OCI-LY7 (cell line): ENCODE data around the gene FBXO45. TPM values are rescaled to one million over a fixed set of nuclear protein-coding genes. Genes with fewer than 3 reads are reported as not detected.
"Not testable (repeated sequence)": the region's sequence is repeated elsewhere in the genome, so short reads cannot be mapped to it uniquely, and the experiment has no call there.

Experiments used
- BruUV-seq: library from RNA; stranded (reverse); fragments of 400-500 nt; replicated peaks from 2 replicates; lab custom pipeline; 2021; lab: Mats Ljungman, UMichigan
- CTCF ChIA-PET: fragments of 300-600 bp; sonication (Branson Sonifier 250); formaldehyde crosslinking; loops from one replicate; lab custom pipeline; 2022; ENCODE audit warnings: antibody characterized with exemption; ENCODE audit not compliant: unreplicated experiment; lab: Charles Lee
- POLR2A ChIA-PET: fragments of 300-600 bp; sonication (Branson Sonifier 250); formaldehyde crosslinking; loops from one replicate; lab custom pipeline; 2022; ENCODE audit warnings: antibody characterized with exemption; lab: Charles Lee
- DNase-seq: peaks from one replicate; pipeline ENCODE4 v3.0.0-alpha.2; 2015; ENCODE audit warnings: low spot score
- H2AFZ ChIP-seq: fragments of 200-600 bp; sonication (generic), shearing (Covaris generic); 2 replicates; pipeline ENCODE4 v1.6.1; 2014; ENCODE audit warnings: mild to moderate bottlenecking, antibody characterized with exemption, low read length, moderate library complexity
- H3K27ac ChIP-seq: fragments of 200-600 bp; sonication (generic); 2 replicates; pipeline ENCODE4 v1.5.1; 2014; ENCODE audit warnings: mixed run types, low read depth, mild to moderate bottlenecking, moderate library complexity, low read length, inconsistent platforms; ENCODE audit not compliant: poor library complexity, severe bottlenecking
- H3K36me3 ChIP-seq: fragments of 200-600 bp; sonication (generic); 2 replicates; pipeline ENCODE4 v1.6.1; 2014; ENCODE audit warnings: mild to moderate bottlenecking, antibody characterized with exemption, low read length, moderate library complexity, mixed read lengths; ENCODE audit not compliant: insufficient read depth
- H3K4me1 ChIP-seq: fragments of 200-600 bp; sonication (generic); 2 replicates; pipeline ENCODE4 v1.5.1; 2014; ENCODE audit warnings: mild to moderate bottlenecking, low read length; ENCODE audit not compliant: insufficient read depth, poor library complexity, severe bottlenecking
- H3K4me2 ChIP-seq: fragments of 200-600 bp; sonication (generic); 2 replicates; pipeline ENCODE4 v1.6.1; 2014; ENCODE audit warnings: mild to moderate bottlenecking, low read length
- H3K4me3 ChIP-seq: fragments of 200-600 bp; sonication (generic); 2 replicates; pipeline ENCODE4 v1.5.1; 2014; ENCODE audit warnings: mild to moderate bottlenecking, low read depth, low read length; ENCODE audit not compliant: poor library complexity, severe bottlenecking
- H3K79me2 ChIP-seq: fragments of 200-600 bp; sonication (generic); 2 replicates; pipeline ENCODE4 v1.6.1; 2016; ENCODE audit warnings: low read depth, mild to moderate bottlenecking, low read length, moderate library complexity, mixed read lengths; ENCODE audit not compliant: insufficient read depth
- H3K9me2 ChIP-seq: fragments of 200-600 bp; sonication (generic); 2 replicates; pipeline ENCODE4 v1.6.1; 2016; ENCODE audit warnings: mild to moderate bottlenecking, low read length, mixed read lengths; ENCODE audit not compliant: insufficient read depth
- H3K9me3 ChIP-seq: fragments of 200-600 bp; sonication (generic); 2 replicates; pipeline ENCODE4 v1.6.1; 2014; ENCODE audit warnings: mild to moderate bottlenecking, mixed run types, low read length, mixed read lengths
- H4K20me1 ChIP-seq: fragments of 200-600 bp; sonication (generic); 2 replicates; pipeline ENCODE4 v1.6.1; 2014; ENCODE audit warnings: mild to moderate bottlenecking, antibody characterized with exemption, low read length, moderate library complexity, mixed read lengths; ENCODE audit not compliant: insufficient read depth
- CTCF ChIP-seq: fragments of 200-600 bp; sonication (generic); conservative IDR thresholded peaks from 2 replicates; pipeline ENCODE4 v1.5.1; 2014; ENCODE audit warnings: mild to moderate bottlenecking, antibody characterized with exemption, low read length, moderate library complexity, mixed read lengths
- EZH2phosphoT487 ChIP-seq: fragments of 200-600 bp; sonication (generic); IDR thresholded peaks from 2 replicates; pipeline ENCODE4 v1.6.1; 2018; ENCODE audit warnings: low read depth, borderline replicate concordance, mild to moderate bottlenecking, mixed run types, antibody characterized with exemption, low read length, moderate library complexity, mixed read lengths
- intact Hi-C: fragments of 100-400 bp; cut with micrococcal nuclease; formaldehyde crosslinking; loops from one replicate; pipeline ENCODE4 v1.10.0; 2022; ENCODE audit not compliant: unreplicated experiment
- total RNA-seq, 2 experiments: library from RNA; depleted of rRNA in 1 of 2; stranded (reverse); fragments of >200 nt in 1 of 2; shearing (Covaris generic) in 1 of 2; gene quantifications; 2 replicates each; pipeline ENCODE4 v1.2.3, GENCODE V29; 2014 to 2022

FBXO45 gene
- total RNA-seq, 2 experiments from 2014 or later = 10.6 to 15.5 TPM

GRCh38 chr3:196617256-196617655 is 48.8 kb downstream of the FBXO45 start:
- POLR2A ChIA-PET = interaction anchor here (0.7 to 1.5 kb wide), 2 partner anchors 15 to 1224 kb away, joined by 3 to 4 read pairs; no protein-coding TSS in a partner anchor
- intact Hi-C loops = no loop called here
- H3K4me2 ChIP-seq = peak overlapping the region; percentile 4; the same call in 1 of the 2 replicates
- no peak overlapping the region for H3K27ac ChIP-seq
- H3K4me3 ChIP-seq = no peak overlapping the region
- no peaks in the 10 kb centered on the region for H3K79me2 ChIP-seq
- TF ChIP-seq EZH2phosphoT487 (no peak), CTCF (no peak)
- DNase-seq = no peak
- H2AFZ ChIP-seq = peak overlapping the region; percentile 92
- BruUV-seq = no TSS peak
- H3K9me3 ChIP-seq = no peaks in the 10 kb centered on the region
- no peaks in the 10 kb centered on the region for H4K20me1 ChIP-seq
- peaks cover 8% of the 10 kb centered on the region for H3K4me1 ChIP-seq
- CTCF ChIA-PET = no interaction called here
- H3K9me2 ChIP-seq = no peaks in the 10 kb centered on the region
- no peaks in the 10 kb centered on the region for H3K36me3 ChIP-seq

DNA sequence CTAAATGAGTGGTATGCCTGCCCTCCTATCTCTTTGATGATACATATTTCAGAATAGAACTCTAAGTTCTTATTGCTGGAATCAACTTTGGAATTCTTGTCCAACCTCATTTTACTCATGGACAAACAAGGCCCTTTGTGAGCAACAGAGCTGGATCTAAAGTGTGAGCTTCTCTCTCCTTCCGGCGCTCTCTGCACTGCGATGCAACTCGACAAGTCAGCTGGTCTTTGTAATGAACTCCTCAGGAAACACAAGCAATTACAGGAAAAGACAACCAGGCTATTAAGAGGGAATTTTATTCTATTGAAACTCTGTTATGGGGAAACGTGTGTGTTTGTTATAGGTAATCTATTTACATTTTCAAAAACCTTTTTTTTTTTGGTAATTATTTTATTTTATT is 50.8 kb downstream of the FBXO45 start:
- Histone ChIP-seq H4K20me1 (no peaks in the 10 kb centered on the region), H3K4me2 (no peak overlapping the region), H3K9me3 (no peaks in the 10 kb centered on the region), H3K36me3 (no peaks in the 10 kb centered on the region), H3K9me2 (no peaks in the 10 kb centered on the region), H3K79me2 (no peaks in the 10 kb centered on the region), H3K4me3 (no peak overlapping the region), H3K27ac (no peak overlapping the region), H2AFZ (no peak overlapping the region), H3K4me1 (peaks cover 8% of the 10 kb centered on the region)
- no peak for TF ChIP-seq CTCF
- TF ChIP-seq EZH2phosphoT487 = no peak
- POLR2A ChIA-PET = no interaction called here
- no peak for DNase-seq
- CTCF ChIA-PET = no interaction called here
- BruUV-seq = no TSS peak
- intact Hi-C loops = no loop called here

GRCh38 chr3:196619627-196620026 is 51.2 kb downstream of the FBXO45 start:
- BruUV-seq, H3K36me3 ChIP-seq, H3K9me3 ChIP-seq, H2AFZ ChIP-seq, H3K4me3 ChIP-seq, H3K9me2 ChIP-seq, H3K27ac ChIP-seq, DNase-seq, H3K4me1 ChIP-seq, H4K20me1 ChIP-seq, POLR2A ChIA-PET, intact Hi-C loops, CTCF ChIA-PET, H3K79me2 ChIP-seq, H3K4me2 ChIP-seq: not testable (repeated sequence)
